Suprapubic skin (tissue), 4 donors: ENCODE data around the gene SNUPN.
"Not testable (repeated sequence)": the region's sequence is repeated elsewhere in the genome, so short reads cannot be mapped to it uniquely, and the experiment has no call there.

Source experiments
- EP300 ChIP-seq: sonication (generic); formaldehyde crosslinking; IDR thresholded peaks from one replicate; pipeline ENCODE4 v1.6.1; 2017; ENCODE audit warnings: antibody characterized with exemption
- POLR2A ChIP-seq, 2 donors: fragments of 450-650 bp; IDR thresholded peaks; one replicate each; pipeline ENCODE4 v1.6.1; 2017; ENCODE audit warnings: antibody characterized with exemption in 2 of 2, mild to moderate bottlenecking in 2 of 2, moderate library complexity in 2 of 2
- POLR2AphosphoS5 ChIP-seq, 3 donors: sonication (generic); formaldehyde crosslinking; IDR thresholded peaks; one replicate each; pipeline ENCODE4 v1.6.1; 2017; ENCODE audit warnings: antibody characterized with exemption in 3 of 3
- TF ChIP-seq, protein P1 (sequence below), 2 donors: fragments of 200-600 bp in 1 of 2; fragments of 450-650 bp in 1 of 2; sonication (generic) in 1 of 2; IDR thresholded peaks; one replicate each; pipeline ENCODE4 v1.5.1; 2016 to 2019; ENCODE audit warnings: antibody characterized with exemption in 2 of 2, mild to moderate bottlenecking in 1 of 2, moderate library complexity in 1 of 2

DNA sequence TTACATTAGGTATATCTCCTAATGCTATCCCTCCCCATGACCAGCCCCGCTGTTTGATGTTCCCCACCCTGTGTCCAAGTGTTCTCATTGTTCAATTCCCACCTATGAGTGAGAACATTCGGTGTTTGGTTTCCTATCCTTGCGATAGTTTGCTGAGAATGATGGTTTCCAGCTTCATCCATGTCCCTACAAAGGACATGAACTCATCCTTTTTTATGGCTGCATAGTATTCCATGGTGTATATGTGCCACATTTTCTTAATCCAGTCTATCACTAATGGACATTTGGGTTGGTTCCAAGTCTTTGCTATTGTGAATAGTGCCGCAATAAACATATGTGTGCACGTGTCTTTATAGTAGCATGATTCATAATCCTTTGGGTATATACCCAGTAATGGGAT, 39.1 kb downstream of the SNUPN start:
- TF ChIP-seq POLR2AphosphoS5 (IDR thresholded peaks at IDR 0.05); POLR2A (IDR thresholded peaks at IDR 0.05); EP300: not testable (repeated sequence)
- TF ChIP-seq, protein P1, sequence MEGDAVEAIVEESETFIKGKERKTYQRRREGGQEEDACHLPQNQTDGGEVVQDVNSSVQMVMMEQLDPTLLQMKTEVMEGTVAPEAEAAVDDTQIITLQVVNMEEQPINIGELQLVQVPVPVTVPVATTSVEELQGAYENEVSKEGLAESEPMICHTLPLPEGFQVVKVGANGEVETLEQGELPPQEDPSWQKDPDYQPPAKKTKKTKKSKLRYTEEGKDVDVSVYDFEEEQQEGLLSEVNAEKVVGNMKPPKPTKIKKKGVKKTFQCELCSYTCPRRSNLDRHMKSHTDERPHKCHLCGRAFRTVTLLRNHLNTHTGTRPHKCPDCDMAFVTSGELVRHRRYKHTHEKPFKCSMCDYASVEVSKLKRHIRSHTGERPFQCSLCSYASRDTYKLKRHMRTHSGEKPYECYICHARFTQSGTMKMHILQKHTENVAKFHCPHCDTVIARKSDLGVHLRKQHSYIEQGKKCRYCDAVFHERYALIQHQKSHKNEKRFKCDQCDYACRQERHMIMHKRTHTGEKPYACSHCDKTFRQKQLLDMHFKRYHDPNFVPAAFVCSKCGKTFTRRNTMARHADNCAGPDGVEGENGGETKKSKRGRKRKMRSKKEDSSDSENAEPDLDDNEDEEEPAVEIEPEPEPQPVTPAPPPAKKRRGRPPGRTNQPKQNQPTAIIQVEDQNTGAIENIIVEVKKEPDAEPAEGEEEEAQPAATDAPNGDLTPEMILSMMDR (IDR thresholded peaks at IDR 0.05) = not testable (repeated sequence)
